Measurements from ENCODE around the gene DCAF11.
A peak's percentile ranks its signal among the peaks of the same experiment; 100 is the strongest.

Gene DCAF11

GRCh38 chr14:24143511-24143910 lies 28.9 kb downstream of the DCAF11 start:
- DNase-seq, result no peak

- DNase-seq, result no peak
Measured at GRCh38 chr14:24144451-24144850, 29.9 kb downstream of the DCAF11 start.

- DNase-seq, result no peak
Measured at GRCh38 chr14:24145219-24145618, 30.6 kb downstream of the DCAF11 start.

GRCh38 chr14:24145690-24146452 lies 31.3 kb downstream of the DCAF11 start:
- no peak for DNase-seq

- DNase-seq, result peak; percentile 86
Measured at GRCh38 chr14:24146453-24146977, 31.9 kb downstream of the DCAF11 start, which contains the start of gene PSME2. Gene PSME2 (minus strand): TSS chr14:24146610. CDS start chr14:24146581, 29 bp downstream.

GRCh38 chr14:24146978-24147760 lies 32.6 kb downstream of the DCAF11 start, which contains the start of gene RNF31:
Gene RNF31 (plus strand): TSS chr14:24147498. CDS start chr14:24147699, 201 bp downstream.
- peak; percentile 99 for DNase-seq

- no peak for DNase-seq
Measured at GRCh38 chr14:24147761-24148428, 33.3 kb downstream of the DCAF11 start.

GRCh38 chr14:24149302-24149969 lies 34.9 kb downstream of the DCAF11 start:
- DNase-seq, result no peak

- no peak for DNase-seq
Measured at GRCh38 chr14:24150061-24150460, 35.5 kb downstream of the DCAF11 start.

- DNase-seq, result no peak
Measured at GRCh38 chr14:24150567-24150966, 36.0 kb downstream of the DCAF11 start.

- DNase-seq, result no peak
Measured at GRCh38 chr14:24150993-24151392, 36.4 kb downstream of the DCAF11 start.

GRCh38 chr14:24151404-24152080 lies 37.0 kb downstream of the DCAF11 start:
- no peak for DNase-seq

- no peak for DNase-seq
Measured at GRCh38 chr14:24155100-24155499, 40.5 kb downstream of the DCAF11 start.

- no peak for DNase-seq
Measured at GRCh38 chr14:24156840-24157239, 42.3 kb downstream of the DCAF11 start.

- DNase-seq, result no peak
Measured at GRCh38 chr14:24157331-24157730, 42.8 kb downstream of the DCAF11 start.

- no peak for DNase-seq
Measured at GRCh38 chr14:24159777-24160498, 45.4 kb downstream of the DCAF11 start.

GRCh38 chr14:24160499-24160849 lies 45.9 kb downstream of the DCAF11 start:
- no peak for DNase-seq

- peak; percentile 93 for DNase-seq
Measured at GRCh38 chr14:24160850-24161804, 46.5 kb downstream of the DCAF11 start, which contains the start of gene IRF9. Gene IRF9 (plus strand): TSS chr14:24161265. CDS start chr14:24162145, 880 bp downstream.

- DNase-seq, result peak; percentile 25
Measured at GRCh38 chr14:24162093-24162492, 47.5 kb downstream of the DCAF11 start.

- no peak for DNase-seq
Measured at GRCh38 chr14:24164518-24164991, 50.0 kb downstream of the DCAF11 start.

Data from stimulated activated naive CD4-positive, alpha-beta T cell treated with Interleukin-2 at 50 U/mL for 16 hours (primary cell).